Activated naive CD4-positive, alpha-beta T cell treated with anti-CD3 and anti-CD28 coated beads for 36 hours (primary cell): Measurements from ENCODE around the gene OSBPL5. TPM values are rescaled to one million over a fixed set of nuclear protein-coding genes. Genes with fewer than 3 reads are reported as not detected.

Experiments used
- CTCF ChIA-PET: fragments of 350-600 bp; sonication (Branson Sonifier 250); formaldehyde crosslinking; loops from one replicate; lab custom pipeline; 2021; ENCODE audit warnings: antibody characterized with exemption; lab: Charles Lee
- DNase-seq: peaks from one replicate; pipeline ENCODE4 v3.0.0-alpha.2; 2020
- H3K27ac Mint-ChIP-seq: one replicate; pipeline ENCODE4 v1.8.0; 2021; ENCODE audit warnings: mild to moderate bottlenecking, mixed read lengths
- H3K27me3 Mint-ChIP-seq: one replicate; pipeline ENCODE4 v1.8.0; 2021; ENCODE audit warnings: low read depth, mixed read lengths
- H3K36me3 Mint-ChIP-seq: one replicate; pipeline ENCODE4 v1.8.0; 2021; ENCODE audit warnings: low read depth, mixed read lengths
- H3K4me1 Mint-ChIP-seq: one replicate; pipeline ENCODE4 v1.8.0; 2021; ENCODE audit warnings: low read depth, mixed read lengths
- H3K4me3 Mint-ChIP-seq: one replicate; pipeline ENCODE4 v1.8.0; 2021; ENCODE audit warnings: mild to moderate bottlenecking, moderate library complexity, mixed read lengths
- H3K9me3 Mint-ChIP-seq: one replicate; pipeline ENCODE4 v1.8.0; 2021; ENCODE audit warnings: mixed read lengths
- intact Hi-C: fragments of 100-400 bp; cut with micrococcal nuclease; formaldehyde crosslinking; loops from one replicate; pipeline ENCODE4 v1.15.1; 2023
- total RNA-seq, 2 experiments: library from RNA; stranded (reverse); gene quantifications; one replicate each; pipeline ENCODE4 v1.2.3, GENCODE V29; 2021

The OSBPL5 gene
- total RNA-seq, 2 experiments from 2014 or later: 3.5 to 3.9 TPM

- no peaks in the 10 kb centered on the region for H3K9me3 Mint-ChIP-seq
- no peaks in the 10 kb centered on the region for H3K36me3 Mint-ChIP-seq
- CTCF ChIA-PET: no interaction called here
- no peak for DNase-seq
- no peak overlapping the region for H3K27ac Mint-ChIP-seq
- H3K4me1 Mint-ChIP-seq: no peaks in the 10 kb centered on the region
- H3K27me3 Mint-ChIP-seq: no peaks in the 10 kb centered on the region
- no peak overlapping the region for H3K4me3 Mint-ChIP-seq
- intact Hi-C loops: no loop called here
Measured at GRCh38 chr11:3129181-3129590, 35.9 kb downstream of the OSBPL5 start.

DNA sequence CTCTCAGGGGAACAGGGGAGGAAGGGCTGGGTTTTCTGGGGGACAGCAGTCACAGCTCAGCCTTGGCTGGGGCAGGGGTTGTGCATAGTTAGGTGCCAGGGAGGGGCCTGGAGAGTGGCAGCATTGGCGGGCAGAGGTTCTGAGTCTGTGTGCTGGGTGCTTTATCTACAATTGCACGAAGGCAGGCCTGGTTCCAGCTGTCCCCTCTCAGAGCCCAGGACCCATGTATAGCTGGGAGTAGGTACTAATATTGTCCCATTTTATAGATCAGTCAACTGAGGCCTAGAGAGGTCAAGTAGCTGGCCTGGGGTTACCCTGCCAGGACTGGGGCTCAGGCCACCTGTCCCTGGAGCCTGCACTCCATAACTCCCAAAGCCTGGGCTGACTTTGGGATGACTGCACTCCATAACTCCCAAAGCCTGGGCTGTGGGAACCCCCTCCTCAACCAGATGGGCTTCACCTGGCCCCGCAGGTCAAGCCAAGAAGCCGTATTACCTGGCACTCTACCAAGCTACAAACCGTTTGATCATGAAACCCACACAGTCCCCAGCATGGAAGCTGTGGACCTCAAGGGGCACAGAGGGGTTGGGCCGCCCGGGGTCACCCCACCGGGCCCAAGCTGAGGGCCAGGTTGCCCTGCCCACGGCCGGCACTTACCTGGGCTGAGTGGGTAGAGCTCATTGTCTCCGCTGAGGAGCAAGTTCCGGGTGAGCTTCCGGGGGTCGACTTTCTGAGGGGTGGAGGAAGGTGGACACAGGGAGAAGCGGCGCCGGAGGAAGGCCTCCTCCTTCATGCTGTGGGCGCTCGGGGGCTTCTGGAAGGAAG lies 36.5 kb downstream of the OSBPL5 start:
- CTCF ChIA-PET: no interaction called here
- DNase-seq: no peak
- intact Hi-C loops: no loop called here
- Mint-ChIP-seq H3K4me3 (no peak overlapping the region), H3K9me3 (no peaks in the 10 kb centered on the region), H3K4me1 (no peaks in the 10 kb centered on the region), H3K27me3 (no peaks in the 10 kb centered on the region), H3K36me3 (no peaks in the 10 kb centered on the region), H3K27ac (no peak overlapping the region)

- Mint-ChIP-seq H3K9me3 (no peaks in the 10 kb centered on the region), H3K4me3 (no peak overlapping the region), H3K36me3 (no peaks in the 10 kb centered on the region), H3K27me3 (no peaks in the 10 kb centered on the region), H3K27ac (no peak overlapping the region), H3K4me1 (no peaks in the 10 kb centered on the region)
- DNase-seq: no peak
- intact Hi-C loops: no loop called here
- CTCF ChIA-PET: no interaction called here
Measured at GRCh38 chr11:3127706-3128355, 37.3 kb downstream of the OSBPL5 start.

DNA sequence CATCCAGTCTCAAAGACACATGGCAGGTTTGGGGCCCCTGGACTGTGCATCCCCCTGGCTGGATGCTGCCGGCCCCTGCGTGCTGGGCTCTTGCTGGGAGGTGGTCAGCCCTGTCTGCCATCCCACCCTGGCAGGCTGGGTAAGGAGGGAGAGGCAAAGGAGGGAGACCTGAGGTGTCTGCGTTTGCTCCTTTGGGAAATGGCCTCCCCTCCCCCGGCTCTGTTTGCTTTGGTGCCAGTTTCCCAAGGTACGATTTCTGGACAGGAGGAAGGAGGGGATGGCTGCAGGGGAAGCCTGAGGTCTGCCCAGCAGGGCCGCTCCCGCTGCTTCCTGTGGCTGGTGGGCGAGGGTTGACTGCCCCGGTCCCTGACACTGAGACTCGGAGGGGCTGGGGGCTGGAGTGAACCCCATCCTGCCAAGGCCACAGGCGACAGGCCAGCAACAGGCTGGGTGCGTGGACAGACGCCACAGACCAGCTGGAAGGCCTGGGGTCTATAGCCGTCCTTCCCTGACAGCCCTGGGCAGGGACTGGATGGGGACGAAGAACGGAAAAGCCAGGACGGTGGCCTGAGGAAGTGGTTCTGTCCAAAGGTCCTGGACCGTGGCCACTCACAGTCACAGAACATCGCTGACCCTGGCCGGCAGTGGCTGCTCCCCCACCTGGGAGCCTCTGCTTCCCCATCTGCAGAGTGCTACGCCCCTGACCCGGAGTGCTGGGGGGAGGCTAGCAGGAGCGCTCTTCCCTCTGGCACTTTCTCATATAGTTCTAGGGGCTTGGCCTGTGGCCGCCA lies 38.0 kb downstream of the OSBPL5 start:
- H3K4me3 Mint-ChIP-seq: no peak overlapping the region
- no peaks in the 10 kb centered on the region for H3K27me3 Mint-ChIP-seq
- CTCF ChIA-PET: no interaction called here
- H3K9me3 Mint-ChIP-seq: no peaks in the 10 kb centered on the region
- no peaks in the 10 kb centered on the region for H3K36me3 Mint-ChIP-seq
- intact Hi-C loops: no loop called here
- no peak for DNase-seq
- H3K27ac Mint-ChIP-seq: no peak overlapping the region
- H3K4me1 Mint-ChIP-seq: no peaks in the 10 kb centered on the region

DNA sequence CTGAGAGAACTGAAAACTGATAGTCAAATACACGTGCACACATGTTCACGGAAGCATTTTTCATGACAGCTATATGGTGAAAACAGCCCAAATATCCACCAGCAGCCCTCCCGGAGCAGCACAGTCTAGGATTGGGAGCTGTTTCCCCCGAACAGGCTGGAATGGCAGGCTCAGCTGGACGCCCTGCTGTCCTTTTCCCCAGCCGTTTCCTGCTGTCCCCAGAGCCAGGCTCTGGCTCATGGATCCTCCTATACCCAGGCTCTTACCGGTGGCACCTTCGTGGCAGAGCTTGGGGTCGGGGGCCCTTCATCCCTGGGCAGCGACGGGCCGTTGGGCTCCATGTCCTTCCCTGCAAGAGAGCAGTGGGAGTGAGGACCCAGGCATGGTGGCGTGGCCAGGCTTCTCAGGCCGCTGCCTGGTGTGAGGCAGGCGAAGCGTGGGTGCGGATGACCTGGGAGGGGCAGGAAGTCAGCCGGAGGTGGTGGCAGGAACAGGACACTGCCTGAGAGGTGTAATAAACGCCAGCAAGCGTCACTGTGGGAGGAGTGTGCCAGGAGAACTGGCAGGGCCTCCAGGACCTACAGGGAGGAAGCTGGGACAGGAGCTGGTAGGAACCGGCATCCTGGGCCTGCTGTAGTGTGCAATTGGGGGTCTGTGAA lies 38.8 kb downstream of the OSBPL5 start:
- intact Hi-C loops: no loop called here
- no peak overlapping the region for H3K27ac Mint-ChIP-seq
- DNase-seq: no peak
- no peaks in the 10 kb centered on the region for H3K9me3 Mint-ChIP-seq
- no peaks in the 10 kb centered on the region for H3K27me3 Mint-ChIP-seq
- CTCF ChIA-PET: no interaction called here
- no peak overlapping the region for H3K4me3 Mint-ChIP-seq
- H3K36me3 Mint-ChIP-seq: no peaks in the 10 kb centered on the region
- no peaks in the 10 kb centered on the region for H3K4me1 Mint-ChIP-seq

GRCh38 chr11:3124821-3125220 lies 40.3 kb downstream of the OSBPL5 start:
- intact Hi-C loops: no loop called here
- Mint-ChIP-seq H3K36me3 (no peaks in the 10 kb centered on the region), H3K4me3 (no peak overlapping the region), H3K27ac (no peak overlapping the region), H3K27me3 (no peaks in the 10 kb centered on the region), H3K4me1 (no peaks in the 10 kb centered on the region), H3K9me3 (no peaks in the 10 kb centered on the region)
- CTCF ChIA-PET: no interaction called here
- DNase-seq: no peak

DNA sequence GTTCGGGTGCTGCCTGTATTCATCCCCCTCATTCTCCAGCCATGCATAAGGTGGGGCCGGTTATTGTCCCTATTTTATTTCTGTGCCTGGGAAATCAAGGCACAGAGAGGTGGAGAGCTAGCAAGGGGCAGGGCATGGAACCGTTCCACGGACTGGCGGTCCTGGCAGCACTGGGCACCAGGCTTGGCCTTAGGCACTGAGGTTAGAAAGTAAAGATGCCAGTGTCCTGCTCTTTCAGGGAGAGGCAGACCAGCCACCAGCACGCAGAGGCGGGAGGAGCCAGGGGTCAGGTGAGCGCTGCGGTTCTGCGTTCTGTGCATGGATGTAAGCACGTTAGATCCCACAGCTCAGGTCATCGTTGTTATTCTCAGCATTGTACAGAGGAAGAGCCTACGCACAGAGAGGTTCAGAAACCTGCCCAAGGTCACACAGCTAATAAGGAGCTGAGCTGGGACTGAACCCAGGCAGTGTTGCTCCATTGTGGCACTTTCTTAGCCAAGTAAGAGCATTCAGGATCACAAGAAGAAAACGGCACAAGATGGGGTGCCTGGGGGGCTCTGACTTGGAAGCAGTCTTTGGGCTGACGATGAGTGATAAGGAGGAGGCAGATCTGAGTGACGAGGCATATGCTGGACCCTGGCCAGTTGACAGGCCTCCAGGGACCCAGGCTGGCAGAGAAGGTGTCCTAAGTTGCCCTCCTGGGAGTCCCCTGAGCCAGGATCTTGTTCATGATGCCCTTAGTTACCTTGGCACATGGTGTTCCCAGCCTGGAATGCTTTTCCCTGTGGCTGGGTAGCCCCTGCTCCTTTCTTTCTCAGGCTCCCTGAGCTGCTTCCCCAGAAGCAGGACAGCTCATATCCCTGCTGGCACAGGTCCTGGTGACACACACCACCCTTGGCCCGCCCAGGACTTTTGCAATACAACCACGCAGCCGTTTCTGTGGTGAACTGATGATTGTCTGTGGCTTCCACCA lies 41.1 kb downstream of the OSBPL5 start:
- DNase-seq: no peak
- Mint-ChIP-seq H3K36me3 (no peaks in the 10 kb centered on the region), H3K4me1 (no peaks in the 10 kb centered on the region), H3K27me3 (no peaks in the 10 kb centered on the region), H3K27ac (no peak overlapping the region), H3K9me3 (no peaks in the 10 kb centered on the region), H3K4me3 (no peak overlapping the region)
- intact Hi-C loops: no loop called here
- CTCF ChIA-PET: interaction anchor here (0.9 to 1.0 kb wide), 2 partner anchors 12 to 285 kb away, joined by 3 to 5 read pairs; no protein-coding TSS in a partner anchor

- no peak for DNase-seq
- CTCF ChIA-PET: interaction anchor here (0.9 to 1.0 kb wide), 2 partner anchors 12 to 285 kb away, joined by 3 to 5 read pairs; no protein-coding TSS in a partner anchor
- H3K9me3 Mint-ChIP-seq: no peaks in the 10 kb centered on the region
- no peaks in the 10 kb centered on the region for H3K27me3 Mint-ChIP-seq
- H3K4me1 Mint-ChIP-seq: no peaks in the 10 kb centered on the region
- no peak overlapping the region for H3K27ac Mint-ChIP-seq
- intact Hi-C loops: no loop called here
- H3K36me3 Mint-ChIP-seq: no peaks in the 10 kb centered on the region
- no peak overlapping the region for H3K4me3 Mint-ChIP-seq
Measured at GRCh38 chr11:3123305-3123704, 41.8 kb downstream of the OSBPL5 start.

DNA sequence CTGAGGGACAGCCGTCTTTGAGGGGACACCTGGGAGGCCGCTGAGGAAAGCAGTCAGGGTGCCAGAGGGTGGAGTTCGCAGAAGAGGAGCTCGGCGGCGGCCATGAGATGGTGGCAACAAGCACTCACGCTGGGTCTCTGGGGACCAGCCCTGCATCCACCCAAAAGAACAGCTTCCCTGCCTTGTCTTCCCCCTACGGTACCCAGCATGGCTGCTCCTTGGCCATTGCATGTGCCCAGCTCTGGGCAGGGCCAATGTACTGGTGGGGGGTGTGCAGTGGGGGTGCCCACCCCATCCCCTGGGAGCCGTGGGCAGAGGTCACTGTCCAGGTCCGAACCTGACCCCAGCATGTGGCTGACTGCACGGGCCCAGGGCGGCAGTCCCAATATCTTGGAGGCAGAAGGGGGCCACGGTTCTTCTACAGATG lies 42.3 kb downstream of the OSBPL5 start:
- no peak overlapping the region for H3K4me3 Mint-ChIP-seq
- H3K9me3 Mint-ChIP-seq: no peaks in the 10 kb centered on the region
- no peak for DNase-seq
- H3K4me1 Mint-ChIP-seq: no peaks in the 10 kb centered on the region
- no peaks in the 10 kb centered on the region for H3K36me3 Mint-ChIP-seq
- intact Hi-C loops: no loop called here
- no peaks in the 10 kb centered on the region for H3K27me3 Mint-ChIP-seq
- no peak overlapping the region for H3K27ac Mint-ChIP-seq
- CTCF ChIA-PET: interaction anchor here (1.0 kb wide), 1 partner anchor 11 kb away, joined by 5 read pairs; no protein-coding TSS in a partner anchor

- H3K36me3 Mint-ChIP-seq: no peaks in the 10 kb centered on the region
- no peaks in the 10 kb centered on the region for H3K9me3 Mint-ChIP-seq
- intact Hi-C loops: no loop called here
- H3K4me3 Mint-ChIP-seq: no peak overlapping the region
- CTCF ChIA-PET: no interaction called here
- H3K4me1 Mint-ChIP-seq: no peaks in the 10 kb centered on the region
- DNase-seq: no peak
- no peaks in the 10 kb centered on the region for H3K27me3 Mint-ChIP-seq
- H3K27ac Mint-ChIP-seq: no peak overlapping the region
Measured at GRCh38 chr11:3121931-3122774, 43.0 kb downstream of the OSBPL5 start.

GRCh38 chr11:3121416-3121815 lies 43.7 kb downstream of the OSBPL5 start:
- no peak overlapping the region for H3K27ac Mint-ChIP-seq
- DNase-seq: no peak
- no peaks in the 10 kb centered on the region for H3K4me1 Mint-ChIP-seq
- H3K36me3 Mint-ChIP-seq: no peaks in the 10 kb centered on the region
- H3K4me3 Mint-ChIP-seq: no peak overlapping the region
- H3K27me3 Mint-ChIP-seq: no peaks in the 10 kb centered on the region
- no peaks in the 10 kb centered on the region for H3K9me3 Mint-ChIP-seq
- CTCF ChIA-PET: no interaction called here
- intact Hi-C loops: no loop called here
